Measurements from ENCODE around the gene SGCA.

DNA sequence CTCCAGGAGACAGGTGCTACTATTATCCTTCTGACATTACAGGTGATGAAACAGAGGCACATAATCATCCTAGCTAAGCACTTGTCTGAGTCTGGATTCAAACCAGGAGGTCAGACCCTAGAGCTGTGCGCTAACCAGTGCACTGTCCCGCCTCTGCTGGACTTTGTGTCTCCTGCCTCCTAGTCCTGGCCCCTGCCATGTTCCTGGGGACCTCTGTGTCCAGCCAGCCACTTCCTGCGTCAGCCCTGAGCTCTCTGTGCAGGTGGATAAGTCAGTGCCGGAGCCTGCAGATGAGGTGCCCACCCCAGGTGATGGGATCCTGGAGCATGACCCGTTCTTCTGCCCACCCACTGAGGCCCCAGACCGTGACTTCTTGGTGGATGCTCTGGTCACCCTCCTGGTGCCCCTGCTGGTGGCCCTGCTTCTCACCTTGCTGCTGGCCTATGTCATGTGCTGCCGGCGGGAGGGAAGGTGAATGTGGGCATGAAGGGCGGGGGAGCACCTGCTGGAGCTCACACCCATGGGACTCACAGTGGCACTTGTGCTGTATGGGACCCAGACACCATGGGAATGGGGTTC lies 4.2 kb downstream of the SGCA start:
- no peak for TF ChIP-seq EZH2phosphoT487 (IDR thresholded peaks at IDR 0.05; ENCODE audit: borderline replicate concordance, low read length)
- TF ChIP-seq, protein P1, sequence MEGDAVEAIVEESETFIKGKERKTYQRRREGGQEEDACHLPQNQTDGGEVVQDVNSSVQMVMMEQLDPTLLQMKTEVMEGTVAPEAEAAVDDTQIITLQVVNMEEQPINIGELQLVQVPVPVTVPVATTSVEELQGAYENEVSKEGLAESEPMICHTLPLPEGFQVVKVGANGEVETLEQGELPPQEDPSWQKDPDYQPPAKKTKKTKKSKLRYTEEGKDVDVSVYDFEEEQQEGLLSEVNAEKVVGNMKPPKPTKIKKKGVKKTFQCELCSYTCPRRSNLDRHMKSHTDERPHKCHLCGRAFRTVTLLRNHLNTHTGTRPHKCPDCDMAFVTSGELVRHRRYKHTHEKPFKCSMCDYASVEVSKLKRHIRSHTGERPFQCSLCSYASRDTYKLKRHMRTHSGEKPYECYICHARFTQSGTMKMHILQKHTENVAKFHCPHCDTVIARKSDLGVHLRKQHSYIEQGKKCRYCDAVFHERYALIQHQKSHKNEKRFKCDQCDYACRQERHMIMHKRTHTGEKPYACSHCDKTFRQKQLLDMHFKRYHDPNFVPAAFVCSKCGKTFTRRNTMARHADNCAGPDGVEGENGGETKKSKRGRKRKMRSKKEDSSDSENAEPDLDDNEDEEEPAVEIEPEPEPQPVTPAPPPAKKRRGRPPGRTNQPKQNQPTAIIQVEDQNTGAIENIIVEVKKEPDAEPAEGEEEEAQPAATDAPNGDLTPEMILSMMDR (conservative IDR thresholded peaks at IDR 0.05; ENCODE audit: low read depth, low read length) = no peak
